ENCODE measurements around the gene PUM2.

PUM2 gene

GRCh38 chr2:20343128-20343527 is 7.5 kb downstream of the PUM2 start:
- no peak for FAIRE-seq

GRCh38 chr2:20339012-20339411 is 11.6 kb downstream of the PUM2 start:
- FAIRE-seq: no peak

- no peak for FAIRE-seq
Observed at GRCh38 chr2:20334605-20335203, 15.9 kb downstream of the PUM2 start.

- FAIRE-seq: no peak
Observed at GRCh38 chr2:20333738-20334137, 16.9 kb downstream of the PUM2 start.

- FAIRE-seq: no peak
Observed at GRCh38 chr2:20330192-20330591, 20.5 kb downstream of the PUM2 start.

- peak; percentile 13 for FAIRE-seq
Observed at GRCh38 chr2:20327370-20327769, 23.3 kb downstream of the PUM2 start.

- FAIRE-seq: peak; percentile 79
Observed at GRCh38 chr2:20326163-20326780, 24.4 kb downstream of the PUM2 start.

GRCh38 chr2:20322527-20323300 is 27.9 kb downstream of the PUM2 start:
- no peak for FAIRE-seq

GRCh38 chr2:20317690-20318089 is 33.0 kb downstream of the PUM2 start:
- FAIRE-seq: no peak

- no peak for FAIRE-seq
Observed at GRCh38 chr2:20317197-20317596, 33.4 kb downstream of the PUM2 start.

- FAIRE-seq: no peak
Observed at GRCh38 chr2:20314562-20315501, 35.8 kb downstream of the PUM2 start.

- FAIRE-seq: no peak
Observed at GRCh38 chr2:20313659-20314058, 37.0 kb downstream of the PUM2 start.

- no peak for FAIRE-seq
Observed at GRCh38 chr2:20309001-20309400, 41.6 kb downstream of the PUM2 start.

- peak; percentile 5 for FAIRE-seq
Observed at GRCh38 chr2:20307311-20307710, 43.3 kb downstream of the PUM2 start.

- FAIRE-seq: no peak
Observed at GRCh38 chr2:20304411-20304810, 46.2 kb downstream of the PUM2 start.

- no peak for FAIRE-seq
Observed at GRCh38 chr2:20303966-20304365, 46.7 kb downstream of the PUM2 start.

GRCh38 chr2:20302019-20302418 is 48.6 kb downstream of the PUM2 start:
- FAIRE-seq: no peak

GRCh38 chr2:20300656-20301055 is 50.0 kb downstream of the PUM2 start:
- no peak for FAIRE-seq

- FAIRE-seq: no peak
Observed at GRCh38 chr2:20299113-20299512, 51.5 kb downstream of the PUM2 start.

- FAIRE-seq: no peak
Observed at GRCh38 chr2:20294231-20294630, 56.4 kb downstream of the PUM2 start.

GRCh38 chr2:20292984-20293383 is 57.7 kb downstream of the PUM2 start:
- FAIRE-seq: no peak

- FAIRE-seq: no peak
Observed at GRCh38 chr2:20291846-20292408, 58.7 kb downstream of the PUM2 start.

- no peak for FAIRE-seq
Observed at GRCh38 chr2:20291106-20291564, 59.5 kb downstream of the PUM2 start.

All from islet of Langerhans (tissue), 1 donor.